SH-SY5Y (cell line): ENCODE measurements around the gene STON2.

Source experiments
- GATA2 ChIP-seq: IDR thresholded peaks from 2 replicates; pipeline ENCODE4 v1.6.1; 2011; ENCODE audit warnings: mild to moderate bottlenecking, low read depth, low read length
- GATA3 ChIP-seq: IDR thresholded peaks from 2 replicates; pipeline ENCODE4 v1.6.1; 2011; ENCODE audit warnings: low read depth, mild to moderate bottlenecking, low read length, moderate library complexity

GRCh38 chr14:81269100-81269978 is 130.8 kb downstream of the STON2 start:
- TF ChIP-seq GATA2, result no peak
- TF ChIP-seq GATA3, result no peak
